Inferior parietal cortex (tissue), 1 donor: ENCODE measurements around the gene DPEP2.
A peak's percentile ranks its signal among the peaks of the same experiment; 100 is the strongest.
"Not testable (repeated sequence)": the region's sequence is repeated elsewhere in the genome, so short reads cannot be mapped to it uniquely, and the experiment has no call there.

ENCODE experiments used
- DNase-seq: peaks from one replicate; pipeline ENCODE4 v3.0.0-alpha.2; 2016; ENCODE audit errors: extremely low spot score

Gene DPEP2

GRCh38 chr16:68005786-68006286, 6.6 kb upstream of the DPEP2 start:
- no peak for DNase-seq

GRCh38 chr16:68005211-68005610, 5.9 kb upstream of the DPEP2 start:
- DNase-seq, result no peak

GRCh38 chr16:68003031-68003430, 3.7 kb upstream of the DPEP2 start:
- DNase-seq, result no peak

- DNase-seq, result no peak
These were observed 1.2 kb upstream of the DPEP2 start for GRCh38 chr16:68000450-68000849.

DNA sequence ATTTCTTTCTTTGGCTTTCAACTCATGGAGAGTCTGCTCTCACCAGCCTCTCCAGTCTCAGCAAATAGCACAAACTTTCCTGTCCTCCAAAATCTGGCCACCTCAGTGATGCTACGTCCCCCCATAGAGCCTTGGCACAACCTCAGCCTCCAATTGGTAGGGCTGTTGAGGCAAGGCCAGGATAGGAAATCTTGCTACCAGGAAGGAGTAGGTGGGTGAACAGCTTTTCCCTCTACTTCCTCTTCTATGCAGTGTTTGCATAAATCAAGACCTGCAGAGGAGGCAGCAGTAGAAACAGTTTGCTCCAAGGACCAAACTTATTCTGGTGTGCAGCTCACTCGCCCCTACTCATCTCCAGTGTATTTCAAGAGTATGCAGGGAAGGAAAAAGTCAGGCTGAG, 701 bp upstream of the DPEP2 start:
- no peak for DNase-seq

DNA sequence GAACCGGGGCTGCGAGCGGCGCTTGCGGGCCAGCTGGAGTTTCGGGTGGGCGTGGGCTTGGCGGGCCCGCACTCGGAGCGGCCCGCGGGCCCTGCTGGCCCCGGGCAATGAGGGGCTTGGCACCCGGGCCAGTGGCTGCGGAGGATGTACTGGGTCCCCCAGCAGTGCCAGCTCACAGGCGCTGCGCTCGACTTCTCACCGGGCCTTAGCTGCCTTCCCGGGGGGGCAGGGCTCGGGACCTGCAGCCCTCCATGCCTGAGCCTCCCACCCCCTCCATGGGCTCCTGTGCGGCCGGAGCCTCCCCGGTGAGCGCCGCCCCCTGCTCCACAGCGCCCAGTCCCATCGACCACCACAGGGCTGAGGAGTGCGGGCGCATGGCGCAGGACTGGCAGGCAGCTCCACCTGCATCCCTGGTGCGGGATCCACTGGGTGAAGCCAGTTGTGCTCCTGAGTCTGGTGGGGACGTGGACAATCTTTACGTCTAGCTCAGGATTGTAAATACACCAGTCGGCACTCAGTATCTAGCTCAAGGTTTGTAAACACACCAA, 979 bp downstream of the DPEP2 start:
- DNase-seq, result not testable (repeated sequence)

- no peak for DNase-seq
These were observed 2.6 kb downstream of the DPEP2 start for GRCh38 chr16:67996666-67997065.

DNA sequence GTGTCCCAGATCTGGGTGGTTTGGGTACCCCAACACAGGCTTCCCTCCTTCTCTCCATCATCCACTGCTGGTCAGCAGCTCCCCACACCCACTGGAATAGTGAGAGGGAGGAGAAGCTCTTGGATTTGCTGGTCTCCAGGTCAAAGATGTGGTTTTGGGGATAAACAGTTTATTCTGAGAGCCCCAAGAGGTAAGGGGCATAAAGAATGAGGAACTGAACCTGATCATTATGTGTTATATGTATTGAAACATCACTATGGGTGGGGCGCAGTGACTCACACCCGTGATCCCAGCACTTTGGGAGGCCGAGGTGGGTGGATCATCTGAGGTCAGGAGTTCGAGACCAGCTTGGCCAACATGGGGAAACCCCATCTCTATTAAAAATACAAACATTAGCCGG, 3.9 kb downstream of the DPEP2 start:
- DNase-seq, result no peak

DNA sequence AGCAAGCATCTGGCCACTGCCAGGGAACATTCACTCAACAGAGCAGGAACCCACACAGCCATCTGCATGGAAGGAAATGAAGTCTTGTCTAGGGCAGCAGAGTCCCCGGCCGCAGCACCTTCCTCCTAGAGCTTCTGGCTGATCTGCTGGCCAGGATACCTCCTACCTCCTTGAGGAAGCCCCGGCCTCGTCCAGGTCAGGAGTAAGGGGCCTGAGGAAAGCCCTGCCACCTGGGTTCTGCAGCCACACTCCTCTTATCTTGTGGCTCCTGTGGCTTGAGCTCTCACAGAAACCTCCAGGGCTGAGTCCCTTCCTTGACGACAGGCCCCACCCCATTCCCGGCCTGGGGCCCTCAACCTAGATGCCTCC, 5.3 kb downstream of the DPEP2 start:
- not testable (repeated sequence) for DNase-seq

GRCh38 chr16:67993207-67994039, 5.9 kb downstream of the DPEP2 start:
- DNase-seq, result peak; percentile 58

- DNase-seq, result no peak
These were observed 6.5 kb downstream of the DPEP2 start for GRCh38 chr16:67992661-67993206.

DNA sequence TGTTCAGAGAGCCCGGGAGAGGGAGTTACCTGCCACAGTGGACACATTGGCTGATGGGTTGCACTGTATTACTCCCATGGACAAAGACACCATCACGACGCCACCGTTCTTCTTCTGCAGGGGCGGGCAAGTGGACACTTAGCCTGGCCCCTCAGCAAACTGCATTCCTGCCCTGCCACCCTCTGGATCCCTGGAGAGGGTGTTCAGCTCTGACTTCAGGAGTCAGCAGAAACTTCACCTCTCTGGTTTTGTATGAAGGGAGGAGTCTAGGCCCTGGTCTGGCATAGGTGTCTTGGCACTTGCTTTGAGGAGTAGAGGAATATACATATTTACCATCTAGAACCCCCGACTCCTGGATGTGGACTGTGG, 9.3 kb downstream of the DPEP2 start:
- no peak for DNase-seq

DNA sequence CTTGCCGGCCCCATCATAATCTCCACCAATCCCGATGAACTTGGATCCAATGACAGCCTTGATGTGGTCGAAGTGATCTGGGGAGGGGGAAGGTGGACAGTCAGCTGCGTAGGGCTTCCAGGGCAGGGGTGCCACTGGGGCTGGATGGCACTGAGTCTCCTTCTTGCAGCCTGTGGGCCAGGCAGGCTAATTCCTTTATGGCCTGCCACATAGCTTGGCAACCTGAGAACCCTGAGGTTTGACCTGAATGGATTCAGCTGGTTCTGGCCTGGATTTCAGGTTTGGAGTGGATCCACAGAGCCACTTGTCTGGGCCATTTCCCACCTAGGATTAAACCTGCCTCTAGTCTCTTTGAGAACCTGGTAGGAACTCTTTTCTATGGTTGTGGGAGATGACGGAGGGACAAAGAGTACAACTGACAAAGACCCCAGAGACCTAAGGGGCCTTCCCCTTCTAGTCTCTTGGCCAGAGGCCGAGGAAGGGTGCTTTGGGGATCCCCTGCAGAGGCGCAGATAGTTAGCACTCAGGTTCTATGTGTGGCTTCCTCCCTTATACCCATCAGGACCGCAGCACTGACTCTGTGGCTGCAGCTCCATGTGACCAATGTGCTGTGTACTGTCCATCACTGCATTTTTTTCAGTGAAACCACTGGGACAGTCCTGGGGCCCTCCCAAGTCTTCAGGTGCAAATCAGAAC, 9.8 kb downstream of the DPEP2 start:
- no peak for DNase-seq

DNA sequence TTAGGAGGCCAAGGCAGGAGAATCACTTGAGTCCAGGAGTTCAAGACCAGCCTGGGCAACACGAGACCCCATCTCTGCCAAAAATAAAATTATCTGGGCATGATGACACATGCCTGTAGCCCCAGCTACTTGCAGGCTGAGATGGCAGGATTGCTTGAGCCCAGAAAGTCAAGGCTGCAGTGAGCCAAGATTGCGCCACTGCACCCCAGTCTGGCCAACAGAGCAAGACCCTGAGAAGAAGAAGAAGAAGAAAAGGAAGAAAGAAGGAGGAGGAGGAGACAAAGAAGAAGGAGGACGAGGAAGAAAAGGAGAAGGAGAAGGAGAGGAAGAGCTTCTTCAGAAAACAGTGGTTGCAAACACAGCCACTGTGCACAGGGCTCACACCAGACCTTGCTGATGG, 10.6 kb downstream of the DPEP2 start:
- no peak for DNase-seq

GRCh38 chr16:67987460-67988160, 11.7 kb downstream of the DPEP2 start:
- no peak for DNase-seq

- no peak for DNase-seq
These were observed 12.3 kb downstream of the DPEP2 start for GRCh38 chr16:67986949-67987348.

- no peak for DNase-seq
These were observed 17.1 kb downstream of the DPEP2 start for GRCh38 chr16:67982011-67982696.

DNA sequence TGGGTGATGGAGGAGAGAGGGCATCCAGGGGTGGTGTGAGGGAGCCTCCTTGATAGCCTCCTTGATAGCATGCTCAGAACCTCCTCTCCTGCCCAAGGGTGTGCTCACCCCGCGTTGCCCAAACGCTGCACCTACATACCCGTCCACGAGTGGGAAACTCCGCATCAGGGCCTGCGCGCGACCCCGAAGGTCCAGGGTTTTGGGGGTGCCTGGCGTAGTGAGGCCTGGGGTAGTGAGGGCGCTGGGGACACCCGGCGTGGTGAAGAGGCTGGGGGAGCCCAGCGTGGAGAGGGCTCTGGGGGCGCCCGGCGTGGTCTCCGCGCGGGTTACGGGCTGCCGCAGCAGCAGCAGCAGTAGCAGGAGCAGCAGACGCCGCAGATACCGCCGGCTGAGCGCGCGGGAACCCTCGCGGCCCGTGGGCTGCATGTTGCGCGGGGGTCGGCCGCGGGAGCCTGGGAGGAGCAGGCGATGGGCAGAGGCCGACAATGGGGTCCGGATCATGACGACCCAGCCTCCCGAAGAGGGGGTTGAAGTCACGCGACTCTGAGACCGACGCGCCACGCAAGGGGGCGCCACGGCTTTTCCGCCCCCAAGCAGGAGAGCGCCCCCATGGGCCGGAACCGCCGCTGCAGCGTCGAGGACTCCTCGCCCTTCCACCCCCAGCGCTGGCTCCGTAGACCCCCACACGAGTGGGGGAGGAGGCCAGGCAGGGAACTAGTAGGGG, 19.2 kb downstream of the DPEP2 start, which contains the start of gene DPEP3:
Gene DPEP3, minus strand, starts transcription at position 545 of the 724 bp plus-strand sequence. Its CDS starts 119 bp downstream, at position 426.
- no peak for DNase-seq

- DNase-seq, result no peak
These were observed 21.6 kb downstream of the DPEP2 start for GRCh38 chr16:67977469-67978227.

GRCh38 chr16:67977005-67977404, 22.3 kb downstream of the DPEP2 start:
- no peak for DNase-seq
